ENCODE results near the gene NETO1. TPM values are rescaled to one million over a fixed set of nuclear protein-coding genes. Genes with fewer than 3 reads are reported as not detected.
A peak's percentile ranks its signal among the peaks of the same experiment; 100 is the strongest.

Gene NETO1
- total and polyA plus RNA-seq, 8 donors, result 0.26 to 2.3 (median 1.3) TPM; not detected in 4

- H3K4me1 ChIP-seq, result no peaks in the 10 kb centered on the region
- FAIRE-seq, result no peak
These were observed 45.6 kb downstream of the NETO1 start for GRCh38 chr18:72822202-72822601.

DNA sequence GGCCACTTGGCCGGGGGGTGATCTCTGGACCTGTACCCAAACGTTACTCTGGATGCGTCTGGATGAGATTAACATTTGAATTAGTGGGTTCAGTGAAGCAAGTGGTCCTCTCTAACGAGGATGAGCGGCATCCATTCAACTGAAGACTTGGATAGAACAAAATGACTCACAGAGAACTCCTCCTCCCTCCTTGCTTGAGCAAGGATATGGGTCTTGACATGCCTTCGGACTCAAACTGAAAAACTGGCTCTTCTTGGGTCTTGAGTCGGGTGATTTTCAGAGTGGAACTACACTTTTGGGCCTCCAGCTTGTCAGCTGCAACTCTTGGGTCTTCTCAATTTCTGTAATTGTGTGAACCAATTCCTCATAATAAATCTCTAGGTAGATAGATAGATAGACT lies 47.2 kb downstream of the NETO1 start:
- Histone ChIP-seq H3K9me3 (no peaks in the 10 kb centered on the region), H3K4me1 (no peaks in the 10 kb centered on the region), H3K36me3 (no peaks in the 10 kb centered on the region), H3K4me3 (no peak overlapping the region), H3K27ac (no peak overlapping the region), H3K27me3 (no peaks in the 10 kb centered on the region)
- no peak for ATAC-seq
- FAIRE-seq, result no peak
- no peak for TF ChIP-seq CTCF (IDR thresholded peaks at IDR 0.05)
- intact Hi-C loops (cut with DNase I), result no loop called here
- WGBS, 2 donors, result 54 to 67% methylated on average over 7 of the region's 7 CpGs
- DNase-seq, result no peak

More at GRCh38 chr18:72822202-72822601, 45.6 kb downstream of the NETO1 start:
- no peaks in the 10 kb centered on the region for H3K9me3 ChIP-seq
- intact Hi-C loops (cut with DNase I), result no loop called here
- H3K27ac ChIP-seq, result no peak overlapping the region
- H3K27me3 ChIP-seq, result no peaks in the 10 kb centered on the region
- TF ChIP-seq CTCF (IDR thresholded peaks at IDR 0.05), result no peak
- H3K36me3 ChIP-seq, result no peaks in the 10 kb centered on the region
- no peak overlapping the region for H3K4me3 ChIP-seq
- 66 to 80% methylated on average over 13 of the region's 13 CpGs for WGBS, 2 donors
- DNase-seq (peak in 1 of 6 donors; percentile 53), ATAC-seq (no peak)

GRCh38 chr18:72819050-72819449 lies 48.7 kb downstream of the NETO1 start:
- Histone ChIP-seq H3K4me3 (no peak overlapping the region), H3K9me3 (no peaks in the 10 kb centered on the region), H3K27ac (no peak overlapping the region), H3K36me3 (no peaks in the 10 kb centered on the region), H3K27me3 (no peaks in the 10 kb centered on the region), H3K4me1 (no peaks in the 10 kb centered on the region)
- no peak for TF ChIP-seq CTCF (IDR thresholded peaks at IDR 0.05)
- intact Hi-C loops (cut with DNase I), result no loop called here
- FAIRE-seq (no peak), DNase-seq (no peak), ATAC-seq (no peak)

GRCh38 chr18:72811047-72811446 lies 56.7 kb downstream of the NETO1 start:
- Histone ChIP-seq H3K4me3 (no peak overlapping the region), H3K36me3 (no peaks in the 10 kb centered on the region), H3K27me3 (no peaks in the 10 kb centered on the region), H3K27ac (no peak overlapping the region), H3K4me1 (no peaks in the 10 kb centered on the region), H3K9me3 (no peaks in the 10 kb centered on the region)
- DNase-seq (no peak), FAIRE-seq (no peak), ATAC-seq (no peak)
- WGBS, 2 donors, result 46 to 64% methylated on average over 7 of the region's 7 CpGs
- intact Hi-C loops (cut with DNase I), result no loop called here
- TF ChIP-seq CTCF (IDR thresholded peaks at IDR 0.05), result no peak

GRCh38 chr18:72808680-72809079 lies 59.1 kb downstream of the NETO1 start:
- H3K36me3 ChIP-seq, result no peaks in the 10 kb centered on the region
- intact Hi-C loops (cut with DNase I), result no loop called here
- H3K27ac ChIP-seq, result no peak overlapping the region
- no peak for TF ChIP-seq CTCF (IDR thresholded peaks at IDR 0.05)
- no peaks in the 10 kb centered on the region for H3K9me3 ChIP-seq
- no peaks in the 10 kb centered on the region for H3K27me3 ChIP-seq
- FAIRE-seq (no peak), ATAC-seq (no peak), DNase-seq (no peak)
- no peaks in the 10 kb centered on the region for H3K4me1 ChIP-seq
- WGBS, 2 donors, result 35 to 49% methylated on average over 2 of the region's 2 CpGs
- H3K4me3 ChIP-seq, result no peak overlapping the region
